Transverse colon (tissue), 4 donors: ENCODE results near the gene AGTRAP.

Experiments used
- EP300 ChIP-seq: sonication (generic); formaldehyde crosslinking; IDR thresholded peaks from one replicate; pipeline ENCODE4 v1.6.1; 2017; ENCODE audit warnings: antibody characterized with exemption, low read depth
- POLR2AphosphoS5 ChIP-seq, 3 donors: sonication (generic); formaldehyde crosslinking; IDR thresholded peaks; one replicate each; pipeline ENCODE4 v1.6.1; 2016; ENCODE audit warnings: antibody characterized with exemption in 3 of 3
- TF ChIP-seq, protein P1 (sequence below), 5 experiments: fragments of 200-600 bp in 3 of 5; fragments of 450-650 bp in 2 of 5; sonication (generic) in 3 of 5; IDR thresholded peaks; 1 replicate in 2 of 5; 2 replicates in 3 of 5; pipeline ENCODE4 v1.5.1; 2016 to 2017; ENCODE audit warnings: antibody characterized with exemption in 5 of 5, inconsistent platforms in 3 of 5, mild to moderate bottlenecking in 2 of 5, moderate library complexity in 1 of 5

DNA sequence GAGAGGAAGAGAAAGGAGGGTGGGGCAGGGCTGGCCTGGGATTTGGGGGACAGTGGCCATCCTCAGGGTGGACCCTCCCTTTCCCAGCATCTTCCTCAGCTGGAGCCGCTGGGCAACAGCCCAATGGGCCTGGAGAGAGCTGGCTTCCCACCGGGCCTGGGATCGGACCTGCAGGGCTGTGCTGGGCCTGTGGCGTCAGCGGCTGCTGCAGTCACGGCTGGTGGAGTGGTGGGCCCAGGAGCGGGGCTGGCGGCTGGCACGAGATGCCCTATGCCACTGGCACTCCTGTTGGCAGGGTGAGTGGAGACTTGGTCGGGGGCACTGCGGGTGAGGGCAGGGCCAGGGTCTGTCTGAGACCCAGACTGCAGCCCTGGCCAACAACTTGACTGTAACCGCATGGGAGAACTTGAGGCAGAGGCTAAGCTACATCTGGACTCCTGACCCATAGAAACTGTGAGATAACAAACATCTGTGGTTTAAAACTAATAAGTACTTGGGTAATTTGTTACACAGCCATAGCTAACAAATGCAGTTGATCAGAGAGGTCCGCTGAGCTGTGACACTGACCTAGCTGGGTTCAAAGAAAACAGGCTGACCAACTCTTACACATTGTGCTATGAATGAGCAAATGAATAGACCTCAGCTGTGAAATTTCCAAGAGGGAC lies 43.9 kb downstream of the AGTRAP start:
- TF ChIP-seq POLR2AphosphoS5 (IDR thresholded peaks at IDR 0.05), result no peak
- TF ChIP-seq, protein P1, sequence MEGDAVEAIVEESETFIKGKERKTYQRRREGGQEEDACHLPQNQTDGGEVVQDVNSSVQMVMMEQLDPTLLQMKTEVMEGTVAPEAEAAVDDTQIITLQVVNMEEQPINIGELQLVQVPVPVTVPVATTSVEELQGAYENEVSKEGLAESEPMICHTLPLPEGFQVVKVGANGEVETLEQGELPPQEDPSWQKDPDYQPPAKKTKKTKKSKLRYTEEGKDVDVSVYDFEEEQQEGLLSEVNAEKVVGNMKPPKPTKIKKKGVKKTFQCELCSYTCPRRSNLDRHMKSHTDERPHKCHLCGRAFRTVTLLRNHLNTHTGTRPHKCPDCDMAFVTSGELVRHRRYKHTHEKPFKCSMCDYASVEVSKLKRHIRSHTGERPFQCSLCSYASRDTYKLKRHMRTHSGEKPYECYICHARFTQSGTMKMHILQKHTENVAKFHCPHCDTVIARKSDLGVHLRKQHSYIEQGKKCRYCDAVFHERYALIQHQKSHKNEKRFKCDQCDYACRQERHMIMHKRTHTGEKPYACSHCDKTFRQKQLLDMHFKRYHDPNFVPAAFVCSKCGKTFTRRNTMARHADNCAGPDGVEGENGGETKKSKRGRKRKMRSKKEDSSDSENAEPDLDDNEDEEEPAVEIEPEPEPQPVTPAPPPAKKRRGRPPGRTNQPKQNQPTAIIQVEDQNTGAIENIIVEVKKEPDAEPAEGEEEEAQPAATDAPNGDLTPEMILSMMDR (IDR thresholded peaks at IDR 0.05), result no peak
- no peak for TF ChIP-seq EP300
